ENCODE measurements around the gene MEX3B.

Gene MEX3B

GRCh38 chr15:82045892-82046665 is at the start of gene MEX3B:
MEX3B (minus strand) TSS chr15:82046018; CDS start chr15:82045705, 313 bp downstream.
- DNase-seq = peak; percentile 61 to 80

- no peak for DNase-seq
Observed at GRCh38 chr15:82093774-82094211, 48.0 kb upstream of the MEX3B start.

DNA sequence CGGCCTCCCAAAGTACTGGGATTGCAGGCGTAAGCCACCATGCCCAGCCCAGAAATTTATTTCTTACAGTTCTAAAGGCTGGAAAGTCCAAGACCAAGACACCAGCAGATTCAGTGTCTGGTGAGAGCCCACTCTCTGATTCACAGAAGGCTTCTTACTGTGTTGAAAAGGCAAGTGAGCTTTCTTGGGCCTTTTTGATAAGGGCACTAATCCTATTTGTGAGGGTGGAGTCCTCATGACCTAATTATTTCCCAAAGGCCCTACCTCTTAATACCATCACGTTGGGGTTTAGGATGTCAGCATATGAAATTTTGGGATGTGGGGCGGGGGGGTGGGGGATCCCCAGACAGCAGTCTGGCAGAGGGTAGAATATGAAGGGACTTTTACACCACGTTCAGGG is 47.5 kb upstream of the MEX3B start:
- no peak for DNase-seq

DNA sequence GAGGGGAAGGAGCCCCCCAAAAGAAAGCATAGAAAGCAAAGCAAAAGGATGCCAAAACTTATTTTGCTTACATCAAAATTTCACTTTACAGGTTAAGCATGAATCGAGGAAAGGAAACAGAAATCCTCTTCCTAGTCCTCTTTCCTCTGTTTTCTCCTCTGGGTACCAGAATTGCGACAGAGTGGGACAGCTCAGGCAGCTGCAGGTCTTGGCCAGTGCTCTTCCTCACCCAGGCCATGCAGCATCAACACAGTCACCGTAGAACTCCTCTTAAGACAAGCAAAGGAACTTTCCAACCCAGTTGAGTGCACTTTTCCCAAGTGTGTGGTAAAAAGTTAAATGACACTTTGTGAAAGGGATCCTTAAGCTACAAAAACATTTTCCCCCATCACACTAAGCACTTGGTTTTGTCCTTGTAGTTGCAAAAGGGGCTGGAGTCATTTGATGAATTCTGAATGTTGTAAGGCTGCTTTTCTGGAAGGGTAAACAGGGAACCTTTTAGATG is 45.9 kb upstream of the MEX3B start:
- no peak for DNase-seq

DNA sequence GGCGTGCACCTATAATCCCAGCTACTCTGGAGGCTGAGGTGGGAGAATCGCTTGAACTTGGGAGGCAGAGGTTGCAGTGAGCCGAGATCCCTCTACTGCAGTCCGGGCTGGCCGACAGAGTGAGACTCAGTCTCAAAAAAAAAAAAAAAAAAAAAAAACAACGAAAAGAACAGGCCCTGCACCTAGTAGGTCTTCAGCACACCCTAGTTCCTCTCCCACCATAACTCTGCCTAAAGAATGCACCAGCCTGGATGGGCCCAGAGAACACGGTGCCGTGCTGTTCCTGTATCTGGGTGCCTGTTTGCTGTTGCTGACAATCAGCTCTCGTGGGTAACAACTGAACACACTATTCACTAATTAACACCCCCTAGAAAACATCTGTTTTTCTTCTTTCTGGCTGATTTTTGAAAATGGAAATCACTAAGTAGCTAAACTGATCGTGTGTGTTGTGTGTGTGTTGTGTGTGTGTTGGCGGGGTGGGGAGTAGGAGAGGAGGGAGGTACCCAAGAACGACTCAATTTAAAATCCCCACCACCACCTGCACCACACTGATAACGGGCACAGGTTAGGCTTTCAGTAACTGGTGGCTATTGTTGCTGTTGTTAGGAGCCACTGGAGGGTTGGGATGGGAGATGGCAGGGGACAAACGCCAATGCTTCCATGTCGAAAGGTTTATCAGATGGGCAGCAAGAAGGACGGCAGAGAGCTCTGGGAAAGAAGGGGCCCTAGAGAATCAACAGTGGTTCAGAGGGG is 40.6 kb upstream of the MEX3B start:
- no peak for DNase-seq

- DNase-seq = no peak
Observed at GRCh38 chr15:82081914-82082762, 36.3 kb upstream of the MEX3B start.

- no peak for DNase-seq
Observed at GRCh38 chr15:82080774-82081173, 35.0 kb upstream of the MEX3B start.

GRCh38 chr15:82079736-82080135 is 33.9 kb upstream of the MEX3B start:
- DNase-seq = no peak

DNA sequence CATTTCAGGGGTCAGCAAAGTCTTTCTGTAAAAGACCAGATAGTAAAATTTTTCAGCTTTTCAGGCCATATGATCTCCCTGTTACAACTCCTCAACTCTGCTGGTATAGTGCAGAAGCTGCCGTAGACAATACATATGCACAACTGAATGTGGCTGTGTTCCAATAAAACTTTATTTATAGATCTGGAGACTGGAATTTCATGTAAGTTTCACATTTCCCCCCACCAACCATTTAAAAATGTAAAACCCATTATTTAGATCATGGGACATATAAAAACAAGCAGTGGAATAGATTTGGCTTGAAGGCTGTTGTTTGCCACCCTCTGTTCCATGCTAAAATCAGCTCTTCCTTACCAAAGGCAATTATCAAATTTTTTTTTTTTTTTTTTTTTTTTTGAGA is 28.8 kb upstream of the MEX3B start:
- DNase-seq = no peak

DNA sequence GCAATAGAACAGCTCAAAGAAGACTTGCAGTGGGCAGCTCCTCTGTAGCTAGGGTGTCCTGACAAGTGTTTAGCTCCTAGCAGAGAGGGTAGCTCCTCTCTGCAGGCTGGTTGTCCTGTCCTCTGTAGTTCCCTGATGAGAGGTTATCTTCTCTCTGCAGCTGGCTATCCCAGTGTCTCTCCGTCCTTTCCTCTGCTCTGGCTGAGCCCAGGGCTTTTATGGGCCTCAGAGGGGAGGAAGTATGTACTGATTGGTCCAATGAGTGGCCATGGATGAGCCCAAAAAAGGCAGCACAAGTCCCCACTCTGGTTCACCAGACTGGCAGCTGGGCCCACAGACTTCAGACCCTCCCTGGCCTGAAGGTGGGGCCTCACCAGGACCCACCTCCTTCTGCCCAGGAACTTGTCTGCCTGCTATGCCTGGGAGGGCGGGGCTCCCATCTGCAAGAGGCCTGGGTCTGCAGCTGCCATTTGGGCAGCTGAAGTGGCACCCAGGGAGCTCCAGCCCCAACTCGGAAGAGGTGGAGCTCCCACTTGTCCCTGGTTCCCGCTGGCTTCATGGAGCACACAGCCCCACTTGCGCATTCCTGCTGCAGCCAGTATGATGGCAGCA is 27.2 kb upstream of the MEX3B start:
- no peak for DNase-seq

- no peak for DNase-seq
Observed at GRCh38 chr15:82066455-82066854, 20.6 kb upstream of the MEX3B start.

GRCh38 chr15:82064824-82065223 is 19.0 kb upstream of the MEX3B start:
- DNase-seq = no peak

DNA sequence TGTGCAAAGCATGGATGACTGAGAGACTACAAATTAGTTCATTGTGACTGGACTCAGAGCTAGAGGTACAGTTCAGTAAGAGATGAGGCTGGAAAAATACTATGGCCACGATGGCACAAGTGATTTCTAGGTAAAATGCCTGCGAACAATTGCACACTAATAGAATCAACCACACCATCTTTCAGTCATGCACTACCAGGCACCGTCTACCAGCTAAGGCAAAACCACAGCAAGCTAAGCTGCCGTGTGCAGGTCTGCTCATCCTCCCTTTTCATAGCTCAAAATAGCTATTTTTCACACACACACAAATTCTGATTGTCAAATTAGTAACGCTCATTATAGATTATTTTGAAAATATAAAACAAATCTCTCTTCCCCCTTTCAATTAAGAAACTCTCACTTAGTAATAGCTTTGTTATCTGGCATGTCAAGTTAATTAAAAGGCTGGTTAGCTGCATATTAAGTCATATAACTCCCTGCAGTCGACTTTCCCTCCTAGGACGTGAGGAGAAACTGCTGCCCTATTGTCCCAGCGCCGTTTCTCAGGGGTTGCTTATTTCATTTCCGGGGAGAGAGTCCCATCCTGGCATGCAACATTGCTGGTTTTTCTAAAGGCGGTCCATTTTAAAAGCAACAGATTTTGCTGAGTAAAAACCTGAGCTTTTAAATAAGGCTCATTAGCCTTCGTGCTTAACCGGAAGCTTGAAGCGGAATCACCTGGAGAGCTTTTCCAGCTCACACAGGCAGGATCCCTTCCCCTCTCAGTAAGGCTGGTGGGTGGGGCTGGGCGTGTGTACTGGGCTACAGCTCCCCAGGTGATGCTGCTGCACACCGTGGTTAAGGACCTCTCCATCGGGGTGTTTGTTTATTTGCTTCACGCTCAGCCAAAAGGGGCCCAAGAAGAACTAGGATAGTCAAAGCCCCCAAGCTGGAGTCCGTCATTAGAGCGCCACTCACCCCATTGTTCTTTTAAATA is 16.9 kb upstream of the MEX3B start:
- no peak for DNase-seq

- DNase-seq = no peak
Observed at GRCh38 chr15:82060817-82061216, 15.0 kb upstream of the MEX3B start.

GRCh38 chr15:82058517-82059204 is 12.8 kb upstream of the MEX3B start:
- no peak for DNase-seq

GRCh38 chr15:82058026-82058425 is 12.2 kb upstream of the MEX3B start:
- DNase-seq = no peak

GRCh38 chr15:82056958-82057823 is 11.4 kb upstream of the MEX3B start:
- DNase-seq = no peak

DNA sequence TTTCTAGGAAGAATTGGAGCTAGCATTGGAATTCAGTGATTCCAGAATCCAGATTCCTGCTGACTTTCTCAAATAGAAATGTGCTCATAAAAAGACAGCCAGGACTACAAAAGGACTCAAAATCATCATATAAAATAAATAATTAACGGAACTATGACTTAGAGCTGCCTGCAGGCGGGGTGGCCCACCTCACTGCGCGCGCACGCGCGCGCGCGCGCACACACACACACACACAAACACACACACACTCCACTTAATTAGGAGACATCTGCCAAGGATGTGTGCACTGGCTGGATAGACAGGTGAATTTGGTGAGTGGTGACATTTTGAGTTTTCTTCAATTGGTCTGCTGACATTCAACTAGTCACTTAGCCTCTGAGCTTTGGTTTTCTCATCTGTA is 6.9 kb upstream of the MEX3B start:
- DNase-seq = no peak

DNA sequence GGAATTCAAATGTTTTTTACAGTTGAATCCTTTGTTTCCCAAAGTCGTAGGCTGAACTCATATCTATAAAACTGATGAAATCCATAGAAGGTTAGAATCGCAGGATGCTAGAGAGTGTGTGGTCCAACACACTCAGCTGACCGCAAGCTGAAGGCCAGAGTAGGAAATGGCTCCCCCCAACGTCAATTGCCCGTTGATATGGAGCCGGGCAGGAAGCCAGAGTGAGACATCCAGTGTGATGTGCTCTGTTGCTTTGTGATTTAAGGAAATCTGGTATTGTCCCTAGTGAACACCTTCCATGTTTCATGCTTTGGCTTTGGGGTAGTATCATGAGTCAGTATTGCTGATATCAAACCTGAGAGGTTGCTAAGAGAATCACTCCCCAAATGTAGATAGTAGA is 5.8 kb upstream of the MEX3B start:
- DNase-seq = no peak

- no peak for DNase-seq
Observed at GRCh38 chr15:82048811-82049210, 3.0 kb upstream of the MEX3B start.

All from NCI-H187 (cell line).